TTC549 (cell line): ENCODE results near the gene PRKAG2.
"Not testable (repeated sequence)": the region's sequence is repeated elsewhere in the genome, so short reads cannot be mapped to it uniquely, and the experiment has no call there.

Experiments used
- FAIRE-seq: peaks from 2 replicates; lab custom pipeline; 2012; peaks lifted over from hg19 to GRCh38; lab: Jason Lieb, UNC

PRKAG2 gene

DNA sequence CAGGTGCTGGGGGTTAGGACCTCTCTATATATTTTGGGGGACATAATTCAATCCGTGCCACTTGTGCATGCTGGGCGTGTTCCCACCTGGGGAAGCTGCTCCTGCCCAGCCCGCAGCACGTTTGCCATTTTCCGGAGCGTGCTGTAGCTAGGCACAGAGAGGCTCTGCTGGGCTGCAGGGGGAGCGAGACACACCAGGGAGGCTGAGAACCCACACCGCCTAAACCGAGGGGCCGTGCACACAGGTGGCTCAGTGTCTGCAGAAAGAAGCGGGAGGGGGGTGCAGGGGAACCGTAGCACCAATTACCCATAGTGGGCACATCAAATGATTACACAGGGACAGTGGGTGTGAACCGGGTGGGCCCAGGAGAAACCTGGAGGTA, 27.0 kb downstream of the PRKAG2 start:
- FAIRE-seq = no peak

- FAIRE-seq = no peak
These were observed 27.7 kb downstream of the PRKAG2 start for GRCh38 chr7:151849008-151849878.

DNA sequence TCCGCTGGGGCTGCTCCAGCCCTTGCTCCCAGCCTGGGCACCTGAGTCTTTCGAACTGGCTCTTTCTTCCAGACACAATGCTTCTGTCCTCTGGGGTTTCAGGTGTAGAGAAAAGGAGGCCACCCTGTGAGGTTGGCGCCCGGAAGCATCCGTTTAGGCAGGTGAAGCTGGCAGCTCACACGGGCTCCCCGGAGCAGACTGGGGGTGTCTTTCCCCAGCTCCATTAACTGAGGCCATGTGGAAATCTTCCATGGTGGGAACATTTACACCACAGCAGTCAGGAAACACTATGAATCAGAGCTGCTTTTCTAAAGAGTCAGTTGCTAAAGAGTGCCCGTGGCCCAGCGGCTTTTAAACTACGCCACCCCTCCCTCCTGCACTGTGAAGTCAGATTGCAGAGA, 29.2 kb downstream of the PRKAG2 start:
- no peak for FAIRE-seq

DNA sequence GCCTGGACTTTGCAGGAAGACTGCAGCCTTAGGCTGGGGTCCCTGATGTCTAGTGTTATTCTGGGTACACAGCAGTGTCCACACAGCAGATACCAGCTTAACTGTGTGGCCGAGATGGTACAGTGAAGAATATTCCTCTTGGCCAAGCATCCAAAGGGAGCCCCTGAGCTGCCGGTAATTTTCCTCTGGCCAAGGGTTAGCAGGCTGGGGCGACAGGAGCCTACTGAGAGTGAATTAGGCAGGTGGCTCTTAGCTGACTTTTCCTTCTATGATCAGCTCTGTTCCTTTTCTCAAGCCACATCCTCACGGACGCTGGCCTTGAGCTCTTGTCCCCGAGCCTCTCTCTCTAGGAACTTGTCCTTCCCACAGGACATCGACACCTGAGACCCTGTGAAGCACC, 29.8 kb downstream of the PRKAG2 start:
- FAIRE-seq = no peak

- FAIRE-seq = no peak
These were observed 31.3 kb downstream of the PRKAG2 start for GRCh38 chr7:151845412-151846205.

GRCh38 chr7:151844825-151845200, 32.1 kb downstream of the PRKAG2 start:
- no peak for FAIRE-seq

DNA sequence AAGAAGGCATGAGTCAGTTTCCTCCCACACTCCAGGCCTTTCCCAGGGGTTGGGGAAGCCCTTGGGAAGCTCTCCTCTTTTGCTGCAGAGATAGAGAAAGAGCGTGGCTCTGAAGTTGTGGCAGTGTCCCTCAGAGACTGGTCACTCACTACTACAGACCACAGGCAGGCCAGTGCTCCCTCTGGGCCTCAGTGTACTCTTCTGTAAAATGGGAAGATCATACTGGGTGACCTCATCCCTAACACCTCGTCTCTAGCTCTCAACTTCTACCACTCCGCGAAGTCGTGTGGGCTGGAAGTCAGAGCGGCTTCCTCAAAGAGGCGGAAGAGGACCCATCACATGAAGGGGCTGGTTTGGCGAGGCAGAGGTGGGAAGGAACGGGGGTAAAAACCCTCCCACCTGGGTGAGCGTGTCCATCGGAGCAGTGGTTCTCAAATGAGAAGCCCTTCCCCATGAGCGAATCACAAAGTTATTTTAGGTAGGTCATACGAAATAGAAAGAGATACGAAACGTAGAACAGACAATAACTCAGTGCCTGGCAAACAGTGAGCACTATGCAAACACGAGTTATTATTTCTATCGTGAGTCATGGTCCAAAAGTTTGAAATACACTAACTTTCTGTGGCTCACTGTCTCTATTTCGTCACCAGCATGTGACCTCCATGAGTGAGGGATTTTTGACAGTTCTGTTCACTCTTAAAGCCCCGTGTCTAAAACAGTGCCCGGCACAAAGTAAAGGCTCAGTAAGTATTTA, 32.7 kb downstream of the PRKAG2 start:
- FAIRE-seq = no peak

DNA sequence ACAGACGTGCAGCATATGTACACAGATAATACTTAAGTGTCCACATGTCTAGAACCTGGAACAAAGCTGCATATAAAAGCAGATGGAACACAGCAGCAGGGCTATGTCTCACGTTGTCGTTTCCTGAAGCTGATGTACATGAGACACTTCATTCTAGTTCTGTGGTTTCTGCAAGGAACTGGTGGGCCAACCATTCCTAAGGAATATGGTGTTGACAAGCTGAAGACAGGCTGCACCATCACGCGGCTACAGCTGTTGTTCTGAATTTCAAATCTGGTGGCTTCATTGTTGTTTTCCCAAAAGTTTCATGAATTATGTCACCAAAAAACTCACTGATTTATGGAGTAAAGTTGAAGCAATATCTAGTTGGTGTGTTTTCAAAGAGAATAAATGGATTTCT, 33.7 kb downstream of the PRKAG2 start:
- FAIRE-seq = no peak

- FAIRE-seq = not testable (repeated sequence)
These were observed 35.4 kb downstream of the PRKAG2 start for GRCh38 chr7:151841395-151842051.

GRCh38 chr7:151840088-151840910, 36.6 kb downstream of the PRKAG2 start:
- FAIRE-seq = no peak

DNA sequence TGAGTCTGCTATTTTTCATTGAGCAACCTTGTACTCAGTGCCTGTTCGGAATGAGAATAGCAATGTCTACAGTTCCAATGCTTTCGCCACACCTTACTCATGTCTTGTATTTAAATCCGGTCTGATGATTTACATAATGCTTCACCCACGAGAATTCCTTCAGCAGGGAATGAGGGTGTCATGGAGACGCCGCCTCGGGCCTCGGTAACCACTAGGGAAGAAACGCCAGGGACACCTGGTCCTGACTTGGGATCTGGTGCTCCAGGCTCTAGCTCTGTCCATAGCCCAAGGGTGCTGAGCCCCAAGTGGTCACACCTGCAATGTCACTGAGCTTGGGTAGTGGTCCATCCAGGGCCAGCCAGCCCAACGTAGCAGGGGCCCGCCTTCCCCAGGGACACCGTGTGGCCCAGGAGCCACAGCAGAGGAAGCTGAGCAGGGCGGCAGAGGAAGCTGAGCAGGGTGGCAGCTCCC, 37.4 kb downstream of the PRKAG2 start:
- no peak for FAIRE-seq

DNA sequence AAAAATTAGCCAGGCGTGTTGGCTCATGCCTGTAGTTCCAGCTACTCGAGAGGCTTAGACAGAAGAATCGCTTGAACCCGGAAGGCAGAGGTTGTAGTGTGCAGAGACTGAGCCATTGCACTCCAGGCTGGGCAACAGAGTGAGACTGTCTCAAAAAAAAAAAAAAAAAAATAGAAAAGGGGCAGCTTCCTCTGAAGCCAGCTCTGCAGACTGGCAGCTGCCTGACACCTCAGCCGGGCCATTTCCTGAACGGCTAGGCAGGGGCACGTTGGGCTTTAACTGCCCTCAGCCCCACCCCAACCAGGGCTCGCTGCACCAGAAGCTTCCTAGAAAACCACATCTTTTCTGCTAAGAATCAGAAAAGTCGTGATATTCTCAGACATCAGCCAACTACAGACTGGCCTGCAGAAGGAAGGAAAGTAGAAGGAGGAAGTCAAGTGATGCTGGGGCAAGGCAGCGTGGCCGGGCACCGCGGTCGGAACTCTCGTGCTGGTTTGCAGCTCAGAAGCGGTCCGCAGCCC, 38.0 kb downstream of the PRKAG2 start:
- no peak for FAIRE-seq

GRCh38 chr7:151838072-151838471, 38.8 kb downstream of the PRKAG2 start:
- no peak for FAIRE-seq

GRCh38 chr7:151837285-151838042, 39.5 kb downstream of the PRKAG2 start:
- no peak for FAIRE-seq

DNA sequence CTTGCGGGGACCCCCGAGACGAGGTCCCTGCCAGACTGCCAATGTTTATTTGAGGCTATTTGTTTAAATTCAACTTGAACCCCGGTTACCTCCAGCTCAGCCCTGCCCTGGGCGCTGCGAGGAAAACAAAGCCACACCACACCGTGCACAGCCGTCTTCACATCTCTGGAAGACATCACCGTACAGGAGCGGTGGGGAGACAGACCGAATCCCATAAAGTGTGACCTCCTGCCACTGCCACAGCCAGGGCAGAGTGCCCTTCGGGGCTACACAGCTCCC, 40.0 kb downstream of the PRKAG2 start:
- no peak for FAIRE-seq

- FAIRE-seq = no peak
These were observed 40.6 kb downstream of the PRKAG2 start for GRCh38 chr7:151836191-151836926.

DNA sequence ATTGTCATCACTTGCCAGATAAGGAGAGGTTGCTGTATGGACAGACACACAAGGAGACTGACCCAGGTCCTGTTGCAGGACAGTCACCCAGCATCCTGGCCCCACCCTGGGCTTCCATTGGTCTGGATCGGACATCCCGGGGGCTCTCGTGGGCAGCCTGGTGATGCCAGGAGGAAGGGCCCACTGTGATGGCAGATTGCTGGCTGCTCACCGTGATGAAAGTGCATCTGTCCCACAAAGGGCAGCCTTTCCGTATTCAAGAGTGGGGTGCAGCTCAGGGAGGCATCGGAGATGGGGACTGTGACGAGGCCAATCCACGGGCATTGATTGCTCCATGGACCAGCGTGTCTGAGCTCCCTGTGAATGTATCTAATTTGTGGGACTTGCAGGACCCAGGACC, 41.3 kb downstream of the PRKAG2 start:
- FAIRE-seq = no peak

DNA sequence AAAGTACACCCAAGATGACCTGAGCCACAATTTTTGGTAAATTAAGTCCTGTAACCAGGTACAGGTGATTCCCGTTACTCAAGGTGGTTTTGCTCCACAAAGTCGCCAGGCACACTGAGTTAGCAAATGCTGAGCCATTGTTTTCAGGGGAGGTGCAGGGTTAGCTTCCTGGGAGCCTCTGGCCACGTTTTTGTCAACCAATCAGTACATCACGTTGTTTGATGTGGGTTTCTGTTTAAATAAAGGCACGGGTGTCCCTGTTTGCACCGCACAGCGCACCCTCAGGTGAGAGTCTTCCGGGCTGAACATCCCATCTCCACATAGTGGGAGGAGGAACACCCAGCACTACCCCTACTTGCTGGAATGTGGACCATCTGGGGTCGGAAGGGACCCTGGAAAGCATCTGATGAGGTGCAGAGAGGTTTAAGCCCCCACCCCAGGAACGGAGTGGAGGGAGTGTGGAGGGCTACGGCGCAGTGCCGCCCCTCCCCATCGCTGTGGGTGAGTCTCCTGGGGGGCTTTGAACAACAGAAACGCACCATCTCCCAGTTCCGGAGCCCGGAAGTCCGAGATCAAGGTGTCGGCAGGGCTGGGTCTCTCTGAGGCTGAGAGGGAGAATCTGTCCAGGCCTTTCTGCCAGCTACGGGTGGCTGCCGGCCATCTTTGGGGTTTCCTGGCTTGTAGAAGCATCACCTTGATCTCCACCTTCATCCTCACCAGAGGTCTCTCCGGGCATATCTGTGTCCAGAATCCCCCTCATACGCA, 42.5 kb downstream of the PRKAG2 start:
- FAIRE-seq = no peak

- FAIRE-seq = no peak
These were observed 43.2 kb downstream of the PRKAG2 start for GRCh38 chr7:151833691-151834090.
